AG08396 (cell line): ENCODE data around the gene LAMTOR1.
"Not testable (repeated sequence)": the region's sequence is repeated elsewhere in the genome, so short reads cannot be mapped to it uniquely, and the experiment has no call there.

Experiments used
- DNase-seq: peaks from one replicate; pipeline ENCODE4 v3.0.0; 2012; ENCODE audit warnings: low spot score, mixed read lengths

LAMTOR1 gene

DNA sequence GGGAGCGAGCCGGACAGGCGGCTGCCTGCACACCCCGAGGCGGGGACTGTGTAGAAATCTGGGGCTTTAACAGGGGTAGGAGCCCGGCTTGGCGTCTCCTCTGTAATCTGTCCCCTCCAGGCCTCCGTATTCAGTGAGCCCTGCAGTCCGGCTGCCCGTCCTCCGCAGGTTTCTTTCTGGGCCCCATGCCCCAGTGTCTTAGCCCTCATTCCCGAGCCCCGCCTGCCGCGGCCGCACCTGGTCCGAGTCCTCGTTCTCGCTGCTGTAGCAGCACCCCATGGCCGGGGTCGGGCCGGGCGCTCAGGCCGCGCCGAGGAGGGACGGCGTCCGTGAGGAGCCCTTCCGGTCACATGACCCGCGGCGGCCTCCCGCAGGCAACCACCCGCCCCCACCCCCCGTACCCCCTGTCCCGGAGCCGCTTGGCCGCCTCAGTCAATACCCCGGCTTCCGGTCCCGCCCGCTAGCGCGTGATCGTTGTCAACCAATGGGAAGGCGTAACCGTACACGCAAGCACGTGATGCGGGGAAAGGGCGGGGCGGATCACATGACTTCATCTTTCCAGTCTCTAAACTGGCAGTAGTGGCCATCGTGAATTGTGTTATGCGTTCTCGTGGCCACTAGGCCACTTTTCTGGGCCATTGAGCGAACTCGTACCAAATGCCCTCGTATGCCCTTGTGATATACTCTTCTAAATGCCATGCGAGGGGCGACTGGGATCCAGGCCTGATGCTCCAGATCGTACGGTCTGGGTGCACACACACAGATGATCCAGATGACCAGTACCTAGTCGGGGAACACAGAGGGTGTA lies at the start of gene LAMTOR1:
LAMTOR1 (minus strand) TSS at position 352 of the 808 bp plus-strand sequence; CDS start at position 279, 73 bp downstream.
- DNase-seq = peak; percentile 96

DNA sequence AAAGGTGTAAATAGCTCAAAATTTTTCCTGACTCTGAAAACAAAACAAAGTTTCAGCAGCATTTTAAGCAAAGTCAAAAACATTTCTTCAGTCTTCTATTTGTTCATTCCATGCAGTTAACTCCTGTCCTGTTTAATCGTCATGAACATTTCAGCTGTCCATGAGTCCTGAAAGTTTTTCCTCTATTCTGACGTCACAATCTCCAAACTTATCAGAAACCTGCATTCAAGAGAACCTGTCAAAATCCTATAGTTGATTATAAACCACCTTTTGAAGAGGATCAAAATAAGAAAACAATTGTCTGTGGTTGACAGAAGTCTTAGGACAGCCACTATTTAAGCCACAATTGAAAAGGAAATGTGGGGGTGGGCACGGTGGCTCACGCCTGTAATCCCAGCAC lies 47.8 kb upstream of the LAMTOR1 start:
- no peak for DNase-seq

DNA sequence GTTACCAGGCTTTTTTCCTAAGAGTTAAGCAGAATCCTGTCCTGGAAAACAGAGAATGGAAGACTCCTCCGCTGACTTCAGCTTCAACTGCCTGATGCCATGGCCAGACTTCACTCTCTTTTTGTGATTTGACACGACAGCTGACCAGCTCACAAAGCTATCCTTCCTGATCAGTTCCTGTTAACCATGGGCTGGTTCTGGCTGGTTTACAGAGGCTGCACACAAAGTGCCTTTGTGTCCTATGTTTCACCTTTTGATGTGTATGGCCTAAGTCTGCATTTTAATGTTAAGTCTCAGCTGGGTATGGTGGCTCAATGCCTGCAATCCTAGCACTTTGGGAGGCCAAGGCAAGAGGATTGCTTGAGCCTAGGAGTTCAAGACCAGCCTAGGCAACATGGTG lies 43.5 kb upstream of the LAMTOR1 start:
- DNase-seq = no peak

DNA sequence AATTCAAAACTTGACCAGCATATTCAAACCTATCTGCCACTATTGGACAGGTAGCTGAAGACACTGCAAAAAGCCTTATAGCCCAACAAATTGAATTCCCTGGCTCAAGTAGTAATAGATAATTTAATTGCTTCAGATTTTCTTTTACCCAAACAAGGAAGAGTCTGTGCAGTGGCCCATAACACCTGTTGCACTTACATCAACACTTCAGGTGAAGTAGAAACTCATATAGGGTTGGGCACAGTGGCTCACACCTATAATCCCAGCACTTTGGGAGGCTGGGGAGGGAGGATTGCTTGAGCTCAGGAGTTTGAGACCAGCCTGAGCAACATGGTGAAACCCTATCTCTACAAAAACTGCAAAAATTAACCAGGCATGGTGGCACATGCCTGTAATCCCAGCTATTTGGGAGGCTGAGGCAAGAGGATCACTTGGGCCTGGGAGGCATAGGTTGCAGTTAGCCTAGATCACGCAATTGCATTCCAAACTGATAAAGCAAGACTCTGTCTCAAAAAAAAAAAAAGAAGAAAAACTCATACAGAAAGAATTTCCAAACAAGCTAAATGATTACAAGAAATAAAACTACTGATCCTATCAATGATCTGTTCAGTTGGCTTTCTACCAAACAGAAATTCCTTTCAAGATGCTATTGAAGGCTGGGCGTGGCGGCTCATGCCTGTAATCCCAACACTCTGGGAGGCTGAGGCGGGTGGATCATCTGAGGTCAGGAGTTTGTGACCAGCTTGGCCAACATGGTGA lies 41.9 kb upstream of the LAMTOR1 start:
- peak; percentile 12 for DNase-seq

DNA sequence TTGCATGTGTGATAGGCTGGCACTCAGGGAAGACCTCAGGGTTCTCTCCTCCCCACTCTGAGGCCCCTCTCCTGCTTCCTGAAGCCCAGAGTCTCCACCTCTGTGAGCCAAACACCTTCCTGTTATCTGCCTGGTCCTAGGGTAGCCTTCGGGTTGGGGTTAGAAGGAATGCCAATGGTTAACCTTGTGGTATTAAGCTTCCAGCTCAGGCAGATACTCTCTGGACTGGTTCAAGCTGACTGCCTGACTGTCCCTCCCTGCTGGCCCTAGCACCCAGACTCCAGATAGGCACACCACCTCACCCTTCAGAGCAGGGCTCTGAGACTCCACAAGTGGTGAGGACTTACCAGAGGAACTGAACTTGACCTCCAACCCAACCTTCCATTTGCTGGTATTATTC lies 39.4 kb upstream of the LAMTOR1 start:
- DNase-seq = not testable (repeated sequence)

DNA sequence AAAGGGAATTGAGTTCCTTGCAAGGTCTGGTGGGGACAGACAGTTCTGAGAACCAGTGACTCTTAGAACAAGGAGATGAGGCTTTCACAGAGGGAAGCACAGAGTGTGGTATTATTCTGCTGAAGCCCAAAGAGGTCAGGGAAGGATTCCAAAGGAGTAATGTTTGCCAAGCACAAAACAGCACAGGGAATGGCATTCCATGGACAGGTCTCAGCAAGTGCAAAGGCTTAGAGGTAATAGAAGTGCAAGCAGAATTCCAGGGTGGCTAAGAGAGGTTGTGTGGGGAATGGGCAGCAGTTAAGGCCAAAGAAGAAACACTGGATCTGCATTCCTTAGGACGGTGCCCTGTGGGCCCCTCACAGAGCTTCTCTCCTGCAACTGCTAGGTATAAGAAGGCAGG lies 39.0 kb upstream of the LAMTOR1 start:
- not testable (repeated sequence) for DNase-seq

DNA sequence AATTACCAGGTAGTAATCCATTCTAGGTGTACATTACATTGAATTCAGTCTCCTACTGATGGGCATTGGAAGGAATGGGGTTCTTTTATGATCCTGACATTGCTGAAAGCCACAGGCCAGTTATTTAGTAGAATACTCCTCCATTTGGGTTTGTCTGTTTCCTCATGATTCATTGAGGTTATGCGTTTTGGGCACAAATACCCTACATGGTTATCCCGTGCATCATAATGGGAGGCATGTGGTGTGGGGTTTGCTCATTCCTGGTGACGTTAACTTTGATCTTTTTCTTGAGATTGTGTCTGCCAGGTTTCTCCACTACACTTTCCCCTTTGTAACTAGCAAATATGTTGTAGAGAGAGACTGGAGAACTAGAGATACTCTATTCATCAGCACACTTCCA lies 38.0 kb upstream of the LAMTOR1 start:
- peak; percentile 80 for DNase-seq

DNA sequence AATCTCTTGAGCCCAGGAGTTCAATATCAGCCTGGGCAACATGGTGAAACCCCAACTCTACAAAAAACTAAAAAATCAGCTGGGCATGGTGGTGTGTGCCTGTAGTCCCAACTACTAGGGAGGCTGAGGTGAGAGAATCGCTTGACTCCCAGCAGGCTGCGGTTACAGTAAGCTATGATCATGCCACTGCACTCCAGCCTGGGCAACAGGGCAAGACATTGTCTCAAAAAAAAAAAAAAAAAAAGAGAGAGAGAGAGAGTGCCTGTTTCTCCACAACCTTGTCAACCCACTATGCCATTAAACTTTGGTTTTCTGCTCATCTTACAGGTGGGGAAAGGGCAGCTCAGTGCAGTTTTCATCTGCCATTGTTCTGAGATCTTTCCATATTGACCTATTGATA lies 37.6 kb upstream of the LAMTOR1 start:
- no peak for DNase-seq

DNA sequence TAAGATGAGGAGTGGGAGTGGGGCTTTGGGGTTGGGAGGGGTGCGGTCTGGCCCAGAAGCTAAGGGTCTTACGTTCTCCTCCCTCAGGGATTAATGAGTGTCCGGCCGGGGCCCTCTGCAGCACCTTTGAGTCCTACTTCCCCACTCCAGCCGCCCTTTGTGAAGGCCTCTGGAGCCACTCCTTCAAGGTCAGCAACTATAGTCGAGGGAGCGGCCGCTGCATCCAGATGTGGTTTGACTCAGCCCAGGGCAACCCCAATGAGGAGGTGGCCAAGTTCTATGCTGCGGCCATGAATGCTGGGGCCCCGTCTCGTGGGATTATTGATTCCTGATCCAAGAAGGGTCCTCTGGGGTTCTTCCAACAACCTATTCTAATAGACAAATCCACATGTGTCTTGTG lies 36.4 kb upstream of the LAMTOR1 start:
- DNase-seq = no peak

DNA sequence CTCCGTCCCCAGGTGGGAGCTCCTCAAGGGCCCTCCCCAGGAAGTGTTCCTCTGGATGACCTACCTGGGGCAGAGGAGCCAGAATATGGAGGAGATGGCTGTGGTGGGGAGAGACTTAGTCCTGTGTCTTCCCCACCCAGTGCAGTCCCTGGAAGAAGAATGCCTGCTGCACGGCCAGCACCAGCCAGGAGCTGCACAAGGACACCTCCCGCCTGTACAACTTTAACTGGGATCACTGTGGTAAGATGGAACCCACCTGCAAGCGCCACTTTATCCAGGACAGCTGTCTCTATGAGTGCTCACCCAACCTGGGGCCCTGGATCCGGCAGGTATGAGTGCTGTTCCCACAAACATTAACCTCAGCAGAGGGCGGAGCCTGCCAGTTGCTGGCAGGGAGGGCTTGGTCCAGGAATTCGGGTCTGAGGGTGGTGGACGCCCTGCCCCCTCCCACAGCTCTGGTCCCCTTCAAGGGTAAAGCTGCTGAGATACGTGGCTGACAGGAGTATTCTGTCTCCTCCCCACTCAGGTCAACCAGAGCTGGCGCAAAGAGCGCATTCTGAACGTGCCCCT lies 35.8 kb upstream of the LAMTOR1 start:
- DNase-seq = no peak

DNA sequence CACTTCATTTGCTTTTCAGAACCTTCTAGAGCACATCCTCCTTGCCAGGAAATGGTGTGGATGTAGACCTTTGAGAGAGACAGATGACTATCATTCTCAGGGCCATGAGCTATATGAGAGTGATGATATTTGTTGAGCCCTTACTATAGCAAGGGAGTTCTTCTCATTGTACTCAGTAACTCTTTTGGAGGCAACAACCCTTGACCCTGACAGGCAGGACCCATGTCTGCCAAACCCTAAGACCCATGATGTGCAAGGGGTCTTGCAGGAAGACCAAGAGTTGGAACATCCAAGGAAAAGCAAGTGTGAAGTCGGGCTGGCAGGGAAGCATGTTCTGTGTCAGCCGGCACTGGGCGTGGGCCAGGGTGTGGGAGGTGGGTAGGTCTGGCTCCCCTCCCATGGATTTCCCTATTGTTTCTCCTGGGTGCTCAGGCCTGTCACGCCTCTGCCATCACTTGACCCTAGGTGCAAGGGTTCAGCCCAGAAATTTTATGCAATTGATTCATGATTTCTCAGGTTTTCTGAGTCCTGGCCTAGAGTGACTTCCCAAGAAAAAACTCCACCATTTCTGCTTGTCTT lies 33.7 kb upstream of the LAMTOR1 start:
- DNase-seq = no peak

DNA sequence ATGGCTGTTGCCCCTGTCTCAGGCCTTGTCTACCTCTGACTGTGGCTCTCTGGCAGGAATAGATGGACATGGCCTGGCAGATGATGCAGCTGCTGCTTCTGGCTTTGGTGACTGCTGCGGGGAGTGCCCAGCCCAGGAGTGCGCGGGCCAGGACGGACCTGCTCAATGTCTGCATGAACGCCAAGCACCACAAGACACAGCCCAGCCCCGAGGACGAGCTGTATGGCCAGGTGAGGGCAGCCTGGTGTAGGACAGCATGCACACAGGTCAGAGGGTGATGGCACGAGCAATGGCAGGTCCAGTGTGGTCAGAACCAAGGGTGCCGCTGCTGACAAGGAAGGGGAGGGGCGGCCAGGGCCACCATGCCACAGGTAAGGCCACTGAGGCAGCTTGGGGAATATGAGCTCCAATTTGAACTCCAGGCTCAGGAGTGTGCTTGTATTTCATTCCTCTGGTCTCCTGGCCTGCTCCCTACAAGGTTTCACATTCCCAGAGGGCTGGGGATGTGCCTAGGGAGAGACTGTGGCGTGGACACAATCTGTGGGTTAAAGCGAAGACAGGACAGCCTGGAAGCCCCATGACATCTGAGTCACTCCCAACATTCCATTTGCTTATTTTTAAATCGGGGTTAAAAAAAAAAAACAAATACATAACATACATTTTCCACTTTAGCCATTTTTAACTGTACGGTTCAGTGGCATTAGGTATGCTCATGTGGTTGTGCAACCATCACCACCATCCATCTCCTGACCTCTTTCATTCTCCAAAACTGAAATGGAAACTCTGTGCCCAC lies 33.0 kb upstream of the LAMTOR1 start:
- DNase-seq = no peak

DNA sequence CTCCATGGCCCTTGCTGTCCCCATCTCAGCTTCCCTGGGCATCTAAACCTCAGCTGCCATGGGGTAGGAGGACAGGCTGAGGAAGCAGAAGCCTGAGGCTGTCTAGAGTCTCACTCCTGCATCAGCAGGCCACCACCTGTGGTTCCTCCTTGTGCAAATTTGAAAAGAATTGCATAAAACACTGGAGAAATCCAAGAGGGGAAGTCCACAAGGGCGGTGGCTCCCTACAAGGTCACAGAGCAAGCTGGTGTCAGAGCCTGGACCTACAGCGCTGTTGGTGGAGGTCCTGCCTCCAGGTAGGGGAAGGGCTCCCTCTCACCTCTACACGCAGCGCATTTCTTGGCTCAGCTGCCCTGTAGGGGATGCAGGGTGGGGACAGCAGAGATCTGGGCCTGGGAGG lies 32.4 kb upstream of the LAMTOR1 start, which contains the start of gene FOLR3:
FOLR3 (plus strand) TSS at position 253 of the 400 bp plus-strand sequence. CDS start 228 bp downstream, outside the sequence.
- not testable (repeated sequence) for DNase-seq

DNA sequence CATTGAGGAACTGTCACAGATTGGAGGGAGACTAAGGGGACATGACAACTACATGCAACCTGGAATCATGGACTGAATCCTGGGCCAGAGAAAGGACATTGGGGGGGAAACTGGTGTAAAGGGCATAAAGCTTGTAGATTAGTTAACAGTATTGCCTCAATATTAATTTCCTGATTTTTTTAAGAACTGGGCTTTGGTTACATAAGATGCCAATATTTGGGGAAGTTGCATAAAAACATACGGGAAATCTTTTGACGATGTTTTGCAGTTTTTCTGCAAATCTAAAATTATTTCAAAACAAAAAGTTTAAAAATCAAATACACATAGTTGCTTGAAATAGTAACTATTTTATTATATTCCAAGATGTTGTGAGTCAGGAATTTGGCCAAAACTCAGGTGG lies 29.5 kb upstream of the LAMTOR1 start:
- no peak for DNase-seq

DNA sequence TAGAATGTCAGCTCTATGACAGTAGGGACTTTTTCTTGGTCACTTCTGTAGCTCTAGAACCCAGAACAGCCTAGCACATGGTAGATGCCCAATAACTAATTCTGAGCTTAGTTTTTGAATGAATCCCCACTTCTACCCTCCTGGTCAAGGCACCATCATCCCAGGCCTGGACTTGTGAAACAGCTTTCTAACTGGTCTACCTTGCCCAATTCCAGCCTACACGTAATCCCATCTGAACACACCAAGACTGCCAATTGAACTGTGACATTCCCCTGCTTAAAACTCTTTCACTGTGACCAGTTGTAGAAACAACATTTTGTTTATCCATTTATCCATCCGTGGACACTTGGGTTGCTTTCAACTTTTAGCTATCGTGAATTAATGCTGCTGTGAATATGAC lies 26.3 kb upstream of the LAMTOR1 start:
- no peak for DNase-seq

DNA sequence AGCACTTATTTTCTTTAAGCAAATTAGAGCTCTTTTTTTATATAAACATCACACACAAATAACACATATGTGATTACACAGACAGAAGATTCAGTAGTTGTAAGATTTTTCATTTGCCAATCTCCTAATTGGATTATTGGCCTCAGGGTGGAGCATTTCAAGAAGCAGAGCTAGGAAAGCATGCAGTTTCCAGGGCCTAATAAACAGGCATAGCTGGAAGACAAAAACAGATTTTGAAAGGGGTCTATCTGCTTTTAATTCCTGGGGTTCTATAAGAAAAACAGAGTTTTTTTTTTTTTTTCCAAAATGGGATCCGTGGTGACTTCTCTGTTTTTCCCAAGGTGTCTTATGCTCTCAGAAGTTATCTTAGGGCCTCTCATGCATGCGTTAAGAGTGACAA lies 24.8 kb upstream of the LAMTOR1 start:
- no peak for DNase-seq

DNA sequence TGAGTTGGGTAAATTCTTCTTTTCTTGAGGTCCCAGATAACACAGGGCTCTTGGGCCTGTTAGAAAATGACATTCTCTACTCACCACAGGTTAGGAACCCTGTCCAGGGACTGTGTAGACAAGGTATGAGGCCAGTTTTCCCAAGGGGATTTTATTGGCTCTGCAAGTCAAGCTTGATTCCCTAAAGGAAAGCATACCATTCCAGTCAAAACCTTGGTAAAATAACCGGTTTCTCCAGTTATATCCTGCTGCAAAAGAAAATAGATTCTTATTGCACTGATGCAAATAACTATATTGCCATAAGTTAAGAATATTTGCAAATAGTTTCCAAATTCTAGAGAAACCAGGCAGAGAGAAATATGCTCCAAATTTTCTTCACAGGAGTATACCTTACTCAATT lies 22.9 kb upstream of the LAMTOR1 start:
- no peak for DNase-seq

DNA sequence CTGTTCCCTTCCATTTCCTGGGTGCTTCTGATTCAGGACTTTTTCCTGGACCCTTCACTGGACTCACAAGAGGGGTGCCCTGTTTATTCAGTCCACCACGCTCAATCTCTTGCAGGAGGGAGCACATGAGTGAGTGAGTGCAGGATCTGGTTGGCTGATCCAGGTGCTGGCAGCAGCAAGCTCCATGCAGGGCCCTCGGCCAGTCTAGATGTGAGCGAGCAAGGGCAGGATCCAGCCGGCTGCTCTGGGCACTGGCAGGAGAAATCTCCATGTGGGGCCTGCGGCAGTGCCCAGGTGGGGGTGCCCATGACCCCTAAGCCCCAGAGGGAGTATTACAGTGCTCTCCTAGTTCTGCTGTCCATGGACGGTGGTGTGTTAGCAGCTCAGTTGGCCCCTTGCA lies 20.9 kb upstream of the LAMTOR1 start:
- DNase-seq = no peak

DNA sequence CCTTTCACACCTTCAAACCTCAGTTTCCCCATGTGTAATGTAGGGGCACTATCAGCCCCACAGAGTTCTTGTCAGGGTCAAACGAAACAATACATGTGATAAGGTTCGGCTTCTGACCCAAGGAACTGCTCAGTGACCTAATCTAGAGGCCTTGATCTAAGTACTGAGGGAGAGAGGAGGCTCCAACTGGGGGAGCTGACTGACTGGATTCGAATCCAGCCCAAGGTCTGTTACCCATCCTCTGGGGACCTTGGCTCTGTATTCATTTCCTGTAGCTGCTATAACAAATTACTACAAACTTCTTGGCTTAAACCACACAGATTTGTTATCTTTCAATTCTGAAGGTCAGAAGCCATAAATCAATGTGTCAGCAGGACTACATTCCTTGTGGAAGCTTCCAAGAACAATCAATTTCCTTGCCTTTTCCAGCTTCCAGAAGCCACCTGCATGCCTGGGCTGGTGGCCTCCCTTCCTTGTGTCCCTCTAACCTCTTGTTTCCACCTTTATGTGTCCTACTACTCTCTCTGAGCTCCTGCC lies 20.1 kb upstream of the LAMTOR1 start:
- no peak for DNase-seq

DNA sequence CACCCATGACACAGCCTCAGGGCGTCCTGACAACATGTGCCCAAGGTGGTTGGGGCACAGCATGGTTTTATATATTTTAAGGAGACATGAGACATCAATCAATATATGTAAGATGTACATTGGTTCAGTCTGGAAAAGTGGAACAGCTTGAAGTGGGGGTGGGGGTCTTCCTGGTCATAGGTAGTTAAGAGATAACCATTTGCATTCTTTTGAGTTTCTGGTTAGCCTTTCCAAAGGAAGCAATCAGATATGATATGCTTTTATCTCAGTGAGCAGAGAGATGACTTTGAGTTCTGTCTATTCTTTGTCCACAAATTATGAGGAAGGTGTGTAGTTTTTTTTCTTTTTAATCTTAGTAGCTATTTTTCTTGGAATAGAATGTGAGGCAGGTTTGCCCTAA lies 19.5 kb upstream of the LAMTOR1 start:
- no peak for DNase-seq

DNA sequence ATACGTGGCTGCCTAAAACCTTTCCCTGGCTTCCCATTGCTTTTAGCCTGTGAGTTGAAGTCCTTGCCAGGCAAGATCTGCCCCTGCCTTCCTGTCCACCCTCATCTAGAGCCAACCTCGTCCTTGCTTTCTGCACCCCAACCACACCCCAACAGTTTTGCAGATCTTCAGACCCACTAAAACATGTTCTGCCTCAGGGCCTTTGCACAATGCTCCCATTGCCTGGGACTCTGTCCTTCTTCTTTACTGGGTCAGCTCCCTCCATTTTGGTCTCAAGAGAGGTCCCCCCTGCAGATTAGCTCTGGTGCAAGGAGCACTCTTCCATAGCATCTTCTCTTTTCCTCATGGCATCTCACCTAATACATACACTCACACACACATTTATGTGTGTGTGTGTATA lies 17.8 kb upstream of the LAMTOR1 start:
- no peak for DNase-seq

DNA sequence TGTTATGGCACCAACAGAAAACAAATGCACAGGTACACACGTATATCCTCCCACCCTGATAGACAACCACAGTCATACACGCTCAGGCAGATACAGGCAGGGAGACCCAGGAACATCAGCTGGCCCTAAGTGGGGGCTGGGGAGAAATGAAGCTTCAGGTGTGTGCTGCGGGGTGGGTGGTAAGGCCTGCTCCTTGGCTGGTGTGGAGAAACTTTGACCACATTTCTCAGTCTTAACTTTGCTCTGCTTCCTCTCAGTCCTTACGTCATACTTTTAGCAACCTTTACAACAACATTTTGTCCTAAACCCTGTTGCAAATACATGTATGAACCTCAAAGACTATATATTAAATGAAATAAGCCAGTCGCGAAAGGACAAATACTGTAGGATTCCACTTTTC lies 16.1 kb upstream of the LAMTOR1 start:
- DNase-seq = no peak
